Measurements from ENCODE around the gene KIF24. TPM values are rescaled to one million over a fixed set of nuclear protein-coding genes. Genes with fewer than 3 reads are reported as not detected.

The KIF24 gene
- total RNA-seq, 1 donor from 2014 or later = 0.26 TPM

DNA sequence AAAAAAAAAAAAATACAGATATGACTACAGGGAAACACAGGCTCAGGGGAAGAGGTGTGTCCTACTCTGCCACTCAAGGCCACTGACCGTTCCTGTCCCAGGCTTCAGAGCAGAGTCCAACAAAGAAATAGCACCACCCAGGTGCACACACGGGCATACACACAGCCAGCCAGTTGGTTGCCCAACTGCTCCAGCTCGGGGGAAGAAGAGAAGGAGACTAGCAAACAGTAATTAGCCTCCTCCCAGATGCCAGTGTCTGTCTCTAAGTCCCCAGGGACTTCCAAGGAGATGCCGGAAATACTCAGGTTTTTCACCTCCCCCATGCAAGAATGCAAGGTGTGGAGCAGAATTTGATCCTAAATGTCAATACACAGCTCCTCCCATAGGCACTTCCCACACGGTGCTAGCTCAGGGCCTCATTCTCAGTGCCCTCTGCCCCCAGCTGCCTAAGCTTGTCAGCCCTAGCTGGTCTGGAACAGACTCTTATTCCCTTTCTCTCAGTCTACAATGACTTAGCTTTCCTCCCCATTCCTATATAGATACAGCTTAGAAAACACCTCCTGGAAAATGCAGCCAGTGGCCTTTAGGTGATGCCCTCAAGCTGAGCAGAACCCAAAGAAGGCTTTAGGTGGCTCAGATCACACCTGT lies 46.0 kb upstream of the KIF24 start:
- peak; percentile 57 for DNase-seq (ENCODE audit: low read depth)
- H3K27me3 ChIP-seq (ENCODE audit: control insufficient read depth, insufficient read depth, low read length) = no peaks in the 10 kb centered on the region
- no peak overlapping the region for H3K4me3 ChIP-seq (ENCODE audit: low read depth, low read length)
- H3K36me3 ChIP-seq (ENCODE audit: control insufficient read depth, insufficient read depth, low read length) = peaks cover 21% of the 10 kb centered on the region
- peak; percentile 14 for TF ChIP-seq CTCF (IDR thresholded peaks at IDR 0.05; ENCODE audit: insufficient read depth, low read length, severe bottlenecking)
- FAIRE-seq = no peak

GRCh38 chr9:34374339-34374738 lies 45.3 kb upstream of the KIF24 start:
- DNase-seq (ENCODE audit: low read depth) (no peak), FAIRE-seq (peak; percentile 89)
- peaks cover 23% of the 10 kb centered on the region for H3K36me3 ChIP-seq (ENCODE audit: control insufficient read depth, insufficient read depth, low read length)
- no peaks in the 10 kb centered on the region for H3K27me3 ChIP-seq (ENCODE audit: control insufficient read depth, insufficient read depth, low read length)
- no peak for TF ChIP-seq CTCF (IDR thresholded peaks at IDR 0.05; ENCODE audit: insufficient read depth, low read length, severe bottlenecking)
- no peak overlapping the region for H3K4me3 ChIP-seq (ENCODE audit: low read depth, low read length)

DNA sequence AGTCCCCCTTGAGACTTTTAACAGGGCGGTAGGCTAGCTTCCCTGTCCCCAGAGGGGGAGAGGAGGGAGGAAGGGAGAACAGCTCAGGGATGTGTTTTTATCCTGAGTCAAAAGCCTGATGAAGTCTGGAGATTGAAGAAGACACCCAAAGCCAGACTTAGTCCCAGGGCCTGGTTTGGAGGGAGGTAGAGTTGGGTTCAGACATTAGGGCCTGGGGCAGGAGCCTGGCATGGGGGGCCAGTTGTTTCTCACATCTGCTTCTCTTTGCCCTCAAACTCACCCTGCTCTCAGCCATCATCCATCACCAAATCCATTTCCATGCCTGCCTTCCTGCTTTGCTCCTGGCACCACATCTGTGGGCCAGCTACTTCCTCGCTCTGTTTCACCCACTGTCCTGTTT lies 44.7 kb upstream of the KIF24 start:
- H3K27me3 ChIP-seq (ENCODE audit: control insufficient read depth, insufficient read depth, low read length) = no peaks in the 10 kb centered on the region
- no peak overlapping the region for H3K4me3 ChIP-seq (ENCODE audit: low read depth, low read length)
- no peak for FAIRE-seq
- TF ChIP-seq CTCF (IDR thresholded peaks at IDR 0.05; ENCODE audit: insufficient read depth, low read length, severe bottlenecking) = no peak
- DNase-seq (ENCODE audit: low read depth) = no peak
- H3K36me3 ChIP-seq (ENCODE audit: control insufficient read depth, insufficient read depth, low read length) = peaks cover 23% of the 10 kb centered on the region

DNA sequence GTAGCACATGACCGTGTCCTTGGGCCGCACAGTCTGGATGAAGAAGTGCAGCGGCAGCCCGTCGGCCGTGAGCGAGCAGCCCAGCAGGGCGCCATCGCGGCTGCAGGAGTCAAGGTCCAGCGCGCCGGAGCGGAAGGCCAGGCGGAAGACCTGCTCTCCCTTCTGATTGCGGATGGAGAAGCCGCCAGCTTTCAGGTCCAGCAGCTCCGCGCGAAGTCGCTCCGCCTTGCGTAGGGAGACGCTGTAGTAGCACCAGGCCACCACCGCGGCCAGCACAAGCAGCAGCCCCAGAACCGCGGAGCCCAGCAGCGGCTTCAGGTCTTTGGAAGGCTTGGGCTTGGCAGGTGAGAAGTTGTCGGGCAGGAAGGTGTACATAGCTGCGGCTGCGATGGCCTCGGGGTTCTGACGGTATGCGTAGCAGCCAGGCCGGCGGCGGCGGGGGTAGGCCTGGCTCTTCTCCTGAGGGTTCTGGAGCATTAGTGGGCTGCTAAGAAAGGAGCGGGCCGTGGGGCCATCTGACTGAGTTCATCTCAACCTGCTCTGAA lies 43.5 kb upstream of the KIF24 start:
- FAIRE-seq = no peak
- Histone ChIP-seq H3K36me3 (ENCODE audit: control insufficient read depth, insufficient read depth, low read length) (peaks cover 23% of the 10 kb centered on the region), H3K27me3 (ENCODE audit: control insufficient read depth, insufficient read depth, low read length) (no peaks in the 10 kb centered on the region), H3K4me3 (ENCODE audit: low read depth, low read length) (no peak overlapping the region)
- no peak for TF ChIP-seq CTCF (IDR thresholded peaks at IDR 0.05; ENCODE audit: insufficient read depth, low read length, severe bottlenecking)
- no peak for DNase-seq (ENCODE audit: low read depth)

DNA sequence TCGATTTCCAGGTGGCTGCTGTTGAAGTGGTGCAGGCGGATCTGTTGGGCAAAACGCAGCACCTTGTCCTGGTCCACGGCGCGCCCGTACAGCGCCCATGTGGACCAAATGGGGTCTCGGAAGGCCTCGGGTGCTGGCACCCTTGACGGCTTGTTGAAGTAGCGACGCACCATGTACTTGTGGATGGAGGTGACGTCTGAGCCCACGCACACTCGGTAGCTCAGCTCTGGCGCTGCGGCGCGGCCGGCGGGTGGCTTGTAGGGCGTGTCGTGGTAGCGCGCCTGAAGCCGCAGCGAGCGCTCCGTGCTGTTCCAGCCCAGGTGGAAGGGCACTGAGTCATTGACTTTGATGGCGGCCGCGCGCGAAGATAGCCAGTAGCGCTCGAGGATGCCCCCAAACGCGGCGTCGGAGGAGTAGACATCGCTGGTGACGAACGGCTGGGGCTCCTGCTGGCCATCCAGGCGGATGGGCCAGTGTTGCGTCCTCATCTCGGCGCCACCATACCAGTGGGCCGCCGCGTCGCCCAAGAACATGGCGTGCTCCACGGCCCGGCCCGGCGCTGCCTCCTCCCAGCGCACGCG lies 42.9 kb upstream of the KIF24 start:
- H3K36me3 ChIP-seq (ENCODE audit: control insufficient read depth, insufficient read depth, low read length) = peaks cover 23% of the 10 kb centered on the region

More for the DNA sequence above, 42.9 kb upstream of the KIF24 start:
- FAIRE-seq (no peak), DNase-seq (ENCODE audit: low read depth) (no peak)
- no peak overlapping the region for H3K4me3 ChIP-seq (ENCODE audit: low read depth, low read length)
- no peaks in the 10 kb centered on the region for H3K27me3 ChIP-seq (ENCODE audit: control insufficient read depth, insufficient read depth, low read length)
- no peak for TF ChIP-seq CTCF (IDR thresholded peaks at IDR 0.05; ENCODE audit: insufficient read depth, low read length, severe bottlenecking)

Measured in bronchial epithelial cell (primary cell).